G401.6 (cell line): ENCODE data around the gene CMTM2.
"Not testable (repeated sequence)": the region's sequence is repeated elsewhere in the genome, so short reads cannot be mapped to it uniquely, and the experiment has no call there.

Source experiments
- FAIRE-seq: peaks from 2 replicates; lab custom pipeline; 2012; peaks lifted over from hg19 to GRCh38; lab: Jason Lieb, UNC

Gene CMTM2

DNA sequence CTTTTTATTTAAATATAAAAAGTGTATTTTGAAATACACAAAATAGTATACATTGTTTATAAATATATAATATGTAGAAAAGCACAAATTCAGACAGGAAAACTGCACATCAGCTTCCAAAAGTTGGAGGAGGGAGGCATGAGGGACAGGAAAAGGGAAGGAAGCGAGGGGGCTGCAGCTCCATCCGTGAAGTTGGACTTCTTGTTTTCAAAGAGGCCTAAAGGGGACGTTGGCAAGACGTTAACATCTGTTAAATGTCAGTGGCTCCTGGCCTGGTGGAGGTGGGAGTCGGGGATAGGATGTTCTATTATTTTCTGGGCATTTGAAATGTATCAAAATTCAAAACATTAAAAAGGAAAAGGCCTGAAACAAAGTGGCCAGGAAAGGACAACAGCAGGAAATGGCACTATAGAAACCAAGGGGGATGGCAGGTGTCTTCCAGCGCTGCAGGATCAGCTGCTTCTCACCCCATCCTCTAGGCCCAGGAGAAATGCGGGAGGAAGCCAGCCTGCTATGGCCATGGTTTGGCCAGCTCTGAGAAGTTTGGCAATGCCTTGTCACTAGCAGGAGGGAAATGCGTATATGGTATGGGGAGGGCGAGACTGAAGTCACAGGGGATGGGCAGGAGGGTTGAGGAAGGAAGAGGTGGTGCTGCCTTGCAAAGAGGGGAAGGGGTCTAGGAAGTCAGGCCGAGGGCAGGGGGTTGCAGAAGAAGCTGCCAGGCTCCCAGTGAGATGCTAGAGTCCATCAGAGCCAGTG lies 6.4 kb downstream of the CMTM2 start:
- FAIRE-seq = no peak

DNA sequence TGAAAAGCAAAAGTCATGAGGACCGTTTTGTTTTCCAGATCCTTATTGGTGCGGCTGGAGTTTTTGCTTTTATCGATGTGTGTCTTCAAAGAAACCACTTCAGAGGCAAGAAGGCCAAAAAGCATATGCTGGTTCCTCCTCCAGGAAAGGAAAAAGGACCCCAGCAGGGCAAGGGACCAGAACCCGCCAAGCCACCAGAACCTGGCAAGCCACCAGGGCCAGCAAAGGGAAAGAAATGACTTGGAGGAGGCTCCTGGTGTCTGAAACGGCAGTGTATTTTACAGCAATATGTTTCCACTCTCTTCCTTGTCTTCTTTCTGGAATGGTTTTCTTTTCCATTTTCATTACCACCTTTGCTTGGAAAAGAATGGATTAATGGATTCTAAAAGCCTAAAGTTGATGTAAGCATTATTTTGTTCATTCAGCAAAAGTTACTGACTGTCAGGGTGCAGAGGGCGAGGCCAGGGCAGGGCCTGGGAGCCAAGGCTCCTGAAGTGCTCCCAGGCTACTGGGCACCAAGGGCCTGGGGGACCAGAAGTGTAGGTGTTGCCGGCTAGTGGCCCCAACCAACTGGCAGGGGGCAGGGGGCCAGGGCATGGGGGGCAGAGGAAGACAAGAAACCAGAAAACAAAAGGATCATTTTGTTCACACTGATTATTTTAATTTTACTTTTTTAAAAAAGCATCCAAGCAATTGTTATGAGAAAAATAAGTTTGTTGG lies 8.8 kb downstream of the CMTM2 start:
- FAIRE-seq = no peak

- FAIRE-seq = no peak
These were observed 9.9 kb downstream of the CMTM2 start for GRCh38 chr16:66588981-66589713.

GRCh38 chr16:66590322-66590721 lies 11.1 kb downstream of the CMTM2 start:
- no peak for FAIRE-seq

GRCh38 chr16:66591018-66591417 lies 11.8 kb downstream of the CMTM2 start:
- FAIRE-seq = no peak

- no peak for FAIRE-seq
These were observed 13.0 kb downstream of the CMTM2 start for GRCh38 chr16:66592241-66592640.

DNA sequence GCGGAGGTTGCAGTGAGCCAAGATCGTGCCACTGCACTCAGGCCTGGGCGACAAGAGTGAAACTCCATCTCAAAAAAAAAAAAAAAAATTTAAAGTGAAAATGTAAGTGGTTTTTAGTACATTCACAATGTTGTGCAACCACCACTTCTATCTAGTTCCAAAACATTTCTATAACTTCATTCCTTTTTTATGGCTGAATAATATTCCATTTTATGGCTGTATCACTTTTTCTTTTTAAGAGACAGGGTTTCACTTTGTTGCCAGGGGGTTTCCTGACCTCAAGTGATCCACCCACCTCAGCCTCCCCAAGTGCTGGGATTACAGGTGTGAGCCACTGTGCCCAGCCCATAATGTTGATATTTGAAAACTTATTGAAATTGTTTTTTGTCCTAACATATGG lies 13.6 kb downstream of the CMTM2 start:
- no peak for FAIRE-seq

GRCh38 chr16:66594739-66595138 lies 15.5 kb downstream of the CMTM2 start:
- FAIRE-seq = no peak

DNA sequence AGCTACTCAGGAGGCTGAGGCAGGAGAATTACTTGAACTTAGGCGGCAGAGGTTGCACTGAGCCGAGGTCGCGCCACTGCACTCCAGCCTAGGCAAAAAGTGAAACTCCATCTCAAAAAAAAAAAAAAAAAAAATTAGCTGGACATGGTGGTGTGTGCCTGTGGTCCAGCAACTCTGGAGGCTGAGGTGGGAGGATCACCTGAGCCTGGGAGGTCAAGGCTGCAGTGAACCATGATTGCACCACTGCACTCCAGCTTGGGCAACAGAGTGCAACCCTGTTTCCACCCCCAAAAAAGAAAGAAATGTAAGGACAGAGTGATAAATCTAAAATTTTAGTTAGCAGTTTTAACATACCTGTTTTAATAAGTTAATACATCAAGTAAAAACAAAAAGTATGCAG lies 17.3 kb downstream of the CMTM2 start:
- FAIRE-seq = not testable (repeated sequence)

DNA sequence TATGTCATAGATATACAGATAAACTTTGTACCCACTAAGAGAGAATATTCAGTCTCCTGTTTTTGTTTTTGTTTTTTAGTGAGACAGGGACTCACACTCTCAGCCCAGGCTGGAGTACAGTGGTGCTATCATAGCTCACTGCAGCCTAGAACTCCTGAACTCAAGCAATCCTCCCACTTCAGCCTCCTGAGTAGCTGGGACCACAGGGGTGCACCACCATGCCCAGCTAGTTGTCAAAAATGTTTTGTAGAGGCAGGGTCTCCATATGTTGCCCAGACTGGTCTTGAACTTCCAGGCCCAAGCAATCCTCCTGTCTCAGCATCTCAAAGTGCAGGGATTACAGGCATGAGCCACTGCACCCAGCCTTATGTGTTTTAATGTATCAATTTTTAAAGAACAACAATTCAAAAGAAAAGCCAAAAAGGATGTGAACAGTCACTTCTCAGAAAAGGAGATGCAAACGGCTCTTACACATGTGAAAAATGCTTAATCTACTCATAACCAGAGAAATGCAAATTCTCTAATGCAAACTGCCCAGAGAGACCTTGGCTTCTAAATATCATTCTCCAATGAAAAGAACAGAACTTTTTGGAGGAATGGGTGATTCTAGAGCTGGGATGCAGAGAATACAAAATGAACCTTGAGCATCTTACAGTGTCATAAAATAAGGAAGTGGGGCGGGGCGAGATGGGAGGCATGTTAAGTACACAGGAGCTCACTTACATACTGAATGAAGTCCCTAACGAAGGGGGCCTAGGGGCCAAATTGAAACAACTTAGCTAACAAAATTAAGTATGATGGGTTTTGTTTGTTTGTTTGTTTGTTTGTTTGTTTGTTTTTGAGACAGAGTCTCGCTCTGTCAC lies 18.0 kb downstream of the CMTM2 start:
- no peak for FAIRE-seq

DNA sequence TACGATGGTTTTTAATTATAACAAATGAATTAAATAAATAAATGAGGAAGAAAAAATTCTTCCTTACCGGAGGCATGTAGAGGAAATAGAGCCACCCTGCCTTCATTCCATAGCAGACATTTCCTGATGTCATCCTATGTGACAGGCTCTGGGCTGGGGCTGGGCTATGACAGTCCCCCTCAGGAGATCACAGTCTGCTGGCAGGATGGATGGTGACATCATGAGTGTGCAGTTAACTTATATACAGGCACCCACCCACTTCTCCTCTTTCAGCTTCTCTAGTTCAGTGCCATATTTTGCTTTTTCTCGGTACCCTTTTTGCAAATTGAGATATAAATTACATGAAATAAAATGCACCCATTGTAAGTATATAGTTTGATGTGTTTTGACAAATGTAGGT lies 18.8 kb downstream of the CMTM2 start:
- no peak for FAIRE-seq

DNA sequence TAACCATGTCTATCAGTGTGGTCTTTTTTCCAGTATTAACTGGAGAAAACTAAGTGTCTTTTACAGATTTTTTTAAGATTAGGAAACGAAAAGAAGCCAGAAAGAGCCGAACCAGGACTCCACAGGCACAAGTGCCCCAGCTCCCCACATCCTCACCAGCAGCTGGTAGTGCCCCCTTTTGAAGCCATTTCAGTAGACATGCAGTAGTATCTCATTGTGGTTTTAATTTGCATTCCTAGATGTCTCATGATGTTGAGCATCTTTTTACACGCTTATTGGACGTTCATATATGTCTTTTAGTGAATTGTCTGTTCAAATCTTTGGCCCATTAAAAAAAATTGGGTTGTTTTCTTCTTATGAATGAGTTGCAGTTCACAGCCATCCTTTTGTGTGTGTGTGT lies 20.5 kb downstream of the CMTM2 start:
- FAIRE-seq = no peak

DNA sequence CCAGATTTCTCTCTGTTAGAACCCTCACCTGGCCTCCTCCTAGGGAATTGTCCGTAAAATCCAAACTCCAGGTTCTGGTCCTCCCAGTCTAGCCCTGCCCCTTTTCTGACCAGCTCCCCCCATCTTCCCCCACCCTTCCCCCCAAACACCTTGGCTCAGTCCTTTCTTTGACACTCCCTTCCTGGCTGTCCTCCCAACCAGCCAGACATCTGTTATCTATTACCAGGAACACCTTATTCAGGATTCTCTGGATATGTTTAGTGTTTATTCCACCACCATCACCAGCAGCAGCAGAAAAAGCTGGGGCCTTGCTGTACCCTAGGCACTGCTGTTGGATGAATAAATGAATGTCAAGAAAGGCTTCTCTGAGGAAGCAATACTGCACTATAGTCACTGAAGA lies 21.2 kb downstream of the CMTM2 start:
- FAIRE-seq = no peak

DNA sequence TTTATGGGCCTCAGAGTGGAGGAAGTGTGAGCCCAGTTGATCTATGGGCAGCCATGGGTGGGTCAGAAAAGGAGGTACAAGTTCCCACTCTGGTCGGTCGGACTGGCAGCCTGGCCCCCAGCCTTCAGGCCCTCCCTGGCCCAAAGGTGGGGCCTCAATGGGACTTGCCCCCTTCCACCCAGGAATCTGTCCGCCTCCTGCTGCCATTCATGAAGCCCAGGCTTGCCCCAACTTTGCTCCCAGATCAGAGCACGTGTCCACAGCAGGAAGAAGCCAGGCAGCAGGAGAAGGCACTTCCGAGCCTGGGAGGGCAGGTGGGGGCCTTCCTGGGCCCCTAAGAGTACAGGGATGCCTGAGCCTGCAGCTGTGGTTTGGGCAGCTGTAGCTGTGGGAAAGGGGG lies 22.2 kb downstream of the CMTM2 start:
- no peak for FAIRE-seq

DNA sequence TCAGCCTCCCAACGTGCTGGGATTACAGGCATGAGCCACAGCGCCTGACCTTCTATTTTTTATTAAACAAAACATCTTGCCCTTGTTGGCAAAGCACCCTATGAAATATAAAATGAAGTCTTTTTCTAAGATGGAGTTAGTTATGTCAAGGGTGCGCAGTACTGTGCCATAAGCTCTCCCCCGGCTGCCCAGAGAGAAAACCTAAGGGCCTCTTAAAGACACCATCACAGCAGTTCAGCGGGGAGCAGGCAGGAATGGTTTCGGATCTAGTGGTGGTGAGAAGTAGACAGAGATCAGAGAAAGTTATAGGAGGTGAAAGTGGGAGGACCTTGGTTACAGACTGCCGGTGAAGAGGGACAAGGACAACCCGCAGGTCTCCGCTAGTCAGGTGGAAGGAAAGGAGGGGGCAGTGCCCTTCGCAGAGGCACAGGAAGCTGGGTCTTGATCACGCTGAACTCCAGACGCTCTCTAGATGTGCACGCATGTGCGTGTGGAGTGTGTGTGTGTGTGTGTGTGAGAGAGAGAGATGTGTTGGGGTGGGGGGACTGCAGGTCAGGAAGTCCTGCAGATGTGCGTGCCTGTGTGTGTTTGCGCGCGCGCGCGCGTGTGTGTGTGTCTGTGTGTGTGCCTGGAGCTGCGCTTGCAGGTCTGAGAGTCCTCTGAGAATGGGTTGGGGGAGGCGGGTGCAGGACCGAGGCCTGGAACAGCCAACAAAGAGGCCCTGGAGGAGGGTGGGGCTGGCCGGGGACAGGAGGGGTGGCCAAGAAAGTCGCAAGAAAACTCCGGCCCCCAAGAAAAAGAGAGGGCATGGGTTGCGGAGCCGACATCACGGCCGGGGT lies 24.5 kb downstream of the CMTM2 start:
- no peak for FAIRE-seq

DNA sequence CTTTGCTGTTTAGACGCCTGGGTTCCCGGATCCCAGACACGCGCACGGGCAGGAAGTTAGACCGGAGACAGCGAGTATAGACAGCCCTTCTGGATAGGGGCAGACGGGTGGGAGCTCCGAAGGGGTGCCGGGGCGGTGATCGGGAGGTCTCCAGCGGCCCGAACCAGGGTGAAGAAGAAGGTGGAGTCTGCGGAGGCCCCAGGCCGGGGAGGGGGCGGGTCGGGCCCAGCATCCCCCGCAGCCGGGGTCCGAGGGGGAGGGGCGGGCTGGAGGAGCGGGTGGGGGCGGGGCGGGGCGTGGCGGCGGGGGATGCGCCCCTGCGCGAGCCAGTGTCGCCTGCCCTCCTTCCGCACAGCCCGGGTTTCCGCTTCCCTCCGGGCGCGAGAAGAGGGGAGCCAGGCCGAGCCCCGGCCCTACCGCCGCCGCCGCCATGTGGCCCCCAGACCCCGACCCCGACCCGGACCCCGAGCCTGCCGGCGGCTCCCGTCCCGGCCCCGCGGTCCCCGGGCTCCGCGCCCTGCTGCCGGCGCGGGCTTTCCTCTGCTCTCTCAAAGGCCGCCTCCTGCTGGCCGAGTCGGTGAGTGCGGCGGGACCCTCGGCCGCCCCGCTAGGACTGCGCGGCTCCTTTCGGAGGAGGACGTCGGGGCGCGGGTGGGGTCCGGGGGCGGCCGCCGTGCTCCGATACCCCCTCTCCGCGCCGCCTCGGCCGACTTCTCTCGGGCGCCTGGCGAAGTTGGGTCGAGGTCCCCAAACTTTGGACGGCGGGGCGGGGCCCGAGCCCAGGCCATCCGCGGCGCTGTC lies 25.3 kb downstream of the CMTM2 start, which contains the start of gene CMTM3:
Gene CMTM3 (plus strand): TSS at position 329 of the 801 bp plus-strand sequence. CDS start 102 bp downstream, at position 431.
- FAIRE-seq = no peak

- FAIRE-seq = no peak
These were observed 26.1 kb downstream of the CMTM2 start for GRCh38 chr16:66605177-66605978.

DNA sequence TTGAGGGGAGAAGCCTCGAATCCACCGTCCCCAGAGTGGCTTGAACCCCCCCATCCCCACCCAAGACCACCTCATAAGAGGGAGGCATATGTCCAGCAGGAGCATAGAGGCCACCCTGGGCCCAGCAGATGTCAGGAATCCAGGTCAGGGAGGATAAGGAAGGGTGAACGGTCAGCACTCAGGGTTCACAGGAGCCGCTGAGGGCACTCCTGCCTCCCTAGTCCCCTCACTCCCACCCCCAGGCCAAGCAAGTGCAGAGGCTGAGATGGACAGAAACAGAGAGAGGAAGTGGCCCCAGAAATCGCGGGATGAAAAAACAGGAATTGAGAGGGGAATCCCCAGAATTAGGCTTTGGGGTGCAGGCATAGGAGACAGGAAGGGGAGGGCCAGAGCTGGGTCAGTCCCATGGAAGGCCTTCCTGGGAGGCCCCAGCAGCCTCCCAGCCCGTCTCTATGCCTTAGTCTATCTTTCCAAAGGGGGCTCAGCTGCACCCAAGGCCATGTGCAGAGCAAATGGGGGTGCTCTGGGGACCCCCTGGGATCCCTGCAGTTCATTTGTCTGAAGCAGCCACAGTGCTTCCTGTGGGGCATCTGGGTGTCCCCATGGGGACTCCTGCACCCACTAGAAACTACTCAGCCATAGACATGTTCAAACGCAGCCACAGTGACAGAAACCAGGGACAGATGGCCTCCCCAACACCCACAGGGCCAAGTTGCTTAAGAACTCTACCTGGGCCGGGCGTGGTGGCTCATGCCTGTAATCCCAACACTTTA lies 26.9 kb downstream of the CMTM2 start:
- no peak for FAIRE-seq
